Stomach (tissue), 4 donors: ENCODE measurements around the gene CASS4.

Source experiments
- EP300 ChIP-seq: sonication (generic); formaldehyde crosslinking; IDR thresholded peaks from one replicate; pipeline ENCODE4 v1.6.1; 2017; ENCODE audit warnings: antibody characterized with exemption
- POLR2A ChIP-seq, 4 donors: fragments of 450-650 bp; IDR thresholded peaks; one replicate each; pipeline ENCODE4 v1.6.1; 2016; ENCODE audit warnings: antibody characterized with exemption in 4 of 4, control low read depth in 2 of 4, mild to moderate bottlenecking in 1 of 4, moderate library complexity in 1 of 4
- POLR2AphosphoS5 ChIP-seq, 3 donors: sonication (generic); formaldehyde crosslinking; IDR thresholded peaks; one replicate each; pipeline ENCODE4 v1.6.1; 2016; ENCODE audit warnings: antibody characterized with exemption in 3 of 3
- TF ChIP-seq, protein P1 (sequence below), 7 experiments: fragments of 450-650 bp in 4 of 7; fragments of 200-600 bp in 3 of 7; sonication (generic) in 3 of 7; IDR thresholded peaks; one replicate each; pipeline ENCODE4 v1.5.1; 2016 to 2019; ENCODE audit warnings: antibody characterized with exemption in 7 of 7, control low read depth in 2 of 7, mild to moderate bottlenecking in 1 of 7

GRCh38 chr20:56373942-56374341, 38.1 kb upstream of the CASS4 start:
- TF ChIP-seq POLR2A (IDR thresholded peaks at IDR 0.05) (no peak), POLR2AphosphoS5 (IDR thresholded peaks at IDR 0.05) (no peak), EP300 (no peak)
- TF ChIP-seq, protein P1, sequence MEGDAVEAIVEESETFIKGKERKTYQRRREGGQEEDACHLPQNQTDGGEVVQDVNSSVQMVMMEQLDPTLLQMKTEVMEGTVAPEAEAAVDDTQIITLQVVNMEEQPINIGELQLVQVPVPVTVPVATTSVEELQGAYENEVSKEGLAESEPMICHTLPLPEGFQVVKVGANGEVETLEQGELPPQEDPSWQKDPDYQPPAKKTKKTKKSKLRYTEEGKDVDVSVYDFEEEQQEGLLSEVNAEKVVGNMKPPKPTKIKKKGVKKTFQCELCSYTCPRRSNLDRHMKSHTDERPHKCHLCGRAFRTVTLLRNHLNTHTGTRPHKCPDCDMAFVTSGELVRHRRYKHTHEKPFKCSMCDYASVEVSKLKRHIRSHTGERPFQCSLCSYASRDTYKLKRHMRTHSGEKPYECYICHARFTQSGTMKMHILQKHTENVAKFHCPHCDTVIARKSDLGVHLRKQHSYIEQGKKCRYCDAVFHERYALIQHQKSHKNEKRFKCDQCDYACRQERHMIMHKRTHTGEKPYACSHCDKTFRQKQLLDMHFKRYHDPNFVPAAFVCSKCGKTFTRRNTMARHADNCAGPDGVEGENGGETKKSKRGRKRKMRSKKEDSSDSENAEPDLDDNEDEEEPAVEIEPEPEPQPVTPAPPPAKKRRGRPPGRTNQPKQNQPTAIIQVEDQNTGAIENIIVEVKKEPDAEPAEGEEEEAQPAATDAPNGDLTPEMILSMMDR (IDR thresholded peaks at IDR 0.05): no peak
